Mucosa of stomach (tissue), 1 donor: Measurements from ENCODE around the gene ANO4.

Experiments used
- H3K27me3 ChIP-seq: one replicate; pipeline ENCODE4 v1.7.0; 2013; ENCODE audit warnings: mild to moderate bottlenecking, low read length; ENCODE audit not compliant: control insufficient read depth, insufficient read depth
- H3K36me3 ChIP-seq: one replicate; pipeline ENCODE4 v1.7.0; 2013; ENCODE audit warnings: low read length; ENCODE audit not compliant: control insufficient read depth, insufficient read depth
- H3K4me1 ChIP-seq: one replicate; pipeline ENCODE4 v1.7.0; 2013; ENCODE audit warnings: mild to moderate bottlenecking, low read length; ENCODE audit not compliant: control insufficient read depth, insufficient read depth
- H3K4me3 ChIP-seq: one replicate; pipeline ENCODE4 v1.7.0; 2013; ENCODE audit warnings: low read length
- H3K9ac ChIP-seq: one replicate; pipeline ENCODE4 v1.7.0; 2013; ENCODE audit warnings: mild to moderate bottlenecking, low read length, moderate library complexity
- H3K9me3 ChIP-seq: one replicate; pipeline ENCODE4 v1.7.0; 2013; ENCODE audit warnings: mild to moderate bottlenecking, low read length, moderate library complexity; ENCODE audit not compliant: control insufficient read depth
- donor health status: Pancreatic carcinoma.

ANO4 gene

DNA sequence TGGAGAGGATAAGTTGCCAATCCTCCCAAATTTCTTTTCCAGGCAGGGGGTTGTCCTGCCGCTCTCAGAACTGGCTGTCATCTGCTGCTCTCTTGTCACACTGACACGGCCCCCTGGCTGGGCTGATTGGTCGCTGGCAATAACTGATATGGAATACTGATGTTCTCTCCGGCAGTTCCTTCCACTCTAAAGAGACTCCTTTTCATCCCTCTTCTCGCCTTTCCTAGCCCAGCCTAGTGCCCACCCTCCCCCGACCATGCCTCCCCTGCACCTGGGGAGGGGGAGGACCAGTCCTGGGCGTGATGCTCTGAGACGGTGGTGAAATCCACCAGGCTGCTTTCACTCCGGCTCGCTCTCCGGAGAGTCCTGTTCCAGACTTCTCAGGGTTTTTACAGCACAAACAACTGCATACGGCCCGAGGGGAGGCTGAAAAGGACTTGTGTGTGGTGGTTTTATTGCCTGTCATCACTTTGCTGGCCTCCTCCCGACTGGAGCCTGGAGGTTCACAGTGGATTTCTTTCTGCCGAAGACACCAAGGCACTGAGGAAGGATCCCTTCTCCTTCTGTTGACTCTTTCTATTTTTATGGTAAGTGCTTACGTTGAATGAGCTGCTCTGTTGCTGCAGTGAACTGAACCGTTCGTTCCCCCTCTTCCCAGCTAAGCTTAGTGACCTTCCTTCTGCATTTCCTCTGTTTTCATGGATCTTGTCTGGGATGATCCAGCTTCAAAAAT, at the start of gene ANO4:
Gene ANO4 (plus strand): TSS at position 336 of the 733 bp plus-strand sequence. CDS start 107,010 bp downstream, outside the sequence.
- no peak within 1 kb of the TSS for H3K9ac ChIP-seq
- H3K36me3 ChIP-seq: no peaks in the 10 kb centered on the region
- H3K27me3 ChIP-seq: no peaks in the 10 kb centered on the region
- no peak within 1 kb of the TSS for H3K4me3 ChIP-seq
- H3K4me1 ChIP-seq: no peaks in the 10 kb centered on the region
- no peaks in the 10 kb centered on the region for H3K9me3 ChIP-seq

DNA sequence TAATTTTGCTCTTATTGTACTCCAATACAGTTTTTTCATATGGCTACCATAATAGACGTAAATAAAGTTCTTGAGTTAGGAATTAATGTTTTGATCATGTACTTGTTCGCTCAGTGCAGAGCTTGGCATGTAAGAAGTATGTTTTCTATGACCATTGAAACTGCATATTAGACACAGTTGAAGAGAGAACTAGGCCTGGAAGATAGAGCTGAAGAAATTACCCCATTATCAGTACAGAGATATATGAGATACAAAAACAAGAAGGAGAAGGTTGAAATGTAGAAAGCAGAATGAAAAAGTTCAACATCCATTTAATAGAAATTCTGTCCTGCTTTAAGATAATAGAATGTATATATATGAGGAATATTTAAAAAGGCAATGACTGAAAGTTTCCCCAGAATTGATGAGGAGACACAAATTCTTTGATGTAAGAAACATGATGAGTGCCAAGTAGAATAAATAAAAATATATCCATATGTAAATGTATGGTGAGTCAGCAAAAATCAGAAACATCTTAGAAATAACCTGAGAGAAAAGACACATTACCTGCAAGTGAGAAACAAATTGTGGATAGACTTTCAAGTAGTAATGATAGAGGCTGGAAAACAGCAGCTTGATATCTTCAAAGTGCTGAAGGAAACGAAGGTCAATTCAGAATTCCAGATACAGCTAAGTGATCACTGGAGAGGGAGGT, 49.1 kb upstream of the ANO4 start:
- H3K9me3 ChIP-seq: no peaks in the 10 kb centered on the region
- no peak overlapping the region for H3K4me3 ChIP-seq
- no peaks in the 10 kb centered on the region for H3K36me3 ChIP-seq
- H3K27me3 ChIP-seq: no peaks in the 10 kb centered on the region
- H3K9ac ChIP-seq: no peak overlapping the region
- H3K4me1 ChIP-seq: no peaks in the 10 kb centered on the region

DNA sequence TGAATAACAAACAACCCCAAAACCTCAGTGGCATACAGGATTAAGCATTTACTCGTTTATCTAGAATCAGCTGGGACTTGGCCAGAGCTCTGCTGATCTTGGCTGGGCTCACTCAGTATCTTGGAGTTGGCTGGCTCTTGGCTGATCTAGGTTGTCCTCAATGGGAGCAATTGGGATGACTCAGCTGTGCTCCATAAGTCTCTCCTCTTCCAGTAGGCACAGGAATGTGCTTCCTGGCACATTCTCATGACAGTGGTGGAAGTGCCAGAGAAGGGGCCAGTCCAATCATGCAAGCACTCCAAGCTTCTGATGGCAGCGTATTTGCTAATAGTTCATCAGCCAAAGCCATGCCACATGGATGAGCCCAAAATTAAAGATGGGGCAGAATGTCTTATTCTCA, 41.7 kb upstream of the ANO4 start:
- Histone ChIP-seq H3K36me3 (no peaks in the 10 kb centered on the region), H3K27me3 (no peaks in the 10 kb centered on the region), H3K4me1 (no peaks in the 10 kb centered on the region), H3K9ac (no peak overlapping the region), H3K4me3 (no peak overlapping the region), H3K9me3 (no peaks in the 10 kb centered on the region)

DNA sequence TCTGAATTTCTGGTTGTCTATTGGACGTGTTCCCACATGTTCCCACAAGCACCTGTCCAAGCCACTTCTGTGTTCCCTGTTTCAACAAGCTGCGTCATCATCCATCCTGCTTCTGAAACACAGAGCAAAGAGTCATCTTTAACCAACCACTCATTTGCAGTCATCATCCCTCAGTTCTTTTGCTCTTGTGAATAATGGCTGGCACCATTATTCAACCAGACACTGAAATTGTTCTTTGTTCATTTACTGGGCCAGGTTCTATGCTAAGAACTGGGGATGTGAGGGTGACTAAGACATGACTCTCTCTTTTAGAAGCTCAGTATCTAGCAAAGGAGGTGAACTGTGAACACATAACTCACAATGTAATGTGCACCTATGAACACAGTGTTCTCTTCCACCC, 40.7 kb upstream of the ANO4 start:
- H3K27me3 ChIP-seq: no peaks in the 10 kb centered on the region
- no peaks in the 10 kb centered on the region for H3K9me3 ChIP-seq
- H3K4me3 ChIP-seq: no peak overlapping the region
- no peaks in the 10 kb centered on the region for H3K36me3 ChIP-seq
- no peak overlapping the region for H3K9ac ChIP-seq
- no peaks in the 10 kb centered on the region for H3K4me1 ChIP-seq

DNA sequence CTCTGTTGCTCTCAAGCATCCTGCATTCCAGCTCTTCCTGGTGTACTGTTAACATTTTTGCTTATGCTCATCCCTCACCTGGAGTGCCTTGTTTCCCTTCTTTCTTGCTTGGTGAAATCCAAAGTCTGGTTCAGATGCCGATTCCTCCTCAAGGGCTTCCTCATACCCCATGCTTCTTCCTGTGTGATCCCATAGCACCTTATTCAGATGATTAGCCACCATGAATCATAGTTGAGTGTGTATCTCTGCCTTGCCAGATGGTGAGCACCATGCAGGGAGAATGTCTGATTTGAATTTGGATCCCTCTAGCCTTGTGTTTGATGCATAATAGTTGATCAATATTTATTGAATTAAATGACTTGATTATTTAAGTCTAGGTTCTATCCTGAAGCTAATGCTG, 39.4 kb upstream of the ANO4 start:
- no peak overlapping the region for H3K9ac ChIP-seq
- H3K27me3 ChIP-seq: no peaks in the 10 kb centered on the region
- no peaks in the 10 kb centered on the region for H3K9me3 ChIP-seq
- no peaks in the 10 kb centered on the region for H3K4me1 ChIP-seq
- no peak overlapping the region for H3K4me3 ChIP-seq
- H3K36me3 ChIP-seq: no peaks in the 10 kb centered on the region

DNA sequence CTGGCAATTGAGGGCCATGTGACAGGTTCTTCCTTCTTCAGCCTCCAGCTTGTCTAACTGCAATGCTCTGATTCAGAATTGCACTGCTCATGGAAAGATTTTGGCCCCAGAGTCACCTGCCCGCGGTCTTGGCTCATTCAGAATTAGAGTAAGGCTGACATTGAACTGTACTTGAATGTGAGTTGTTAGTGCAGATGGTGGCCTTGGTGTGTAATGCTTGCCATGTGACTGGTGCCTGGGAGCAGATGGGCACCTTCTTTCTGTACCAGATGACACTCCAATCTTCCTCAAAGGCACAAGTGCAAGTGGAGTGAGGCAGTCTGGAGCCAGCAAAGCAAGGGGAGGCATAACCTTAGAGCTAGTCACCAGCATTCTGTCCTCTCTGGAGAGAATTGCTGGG, 36.5 kb upstream of the ANO4 start:
- no peaks in the 10 kb centered on the region for H3K36me3 ChIP-seq

DNA sequence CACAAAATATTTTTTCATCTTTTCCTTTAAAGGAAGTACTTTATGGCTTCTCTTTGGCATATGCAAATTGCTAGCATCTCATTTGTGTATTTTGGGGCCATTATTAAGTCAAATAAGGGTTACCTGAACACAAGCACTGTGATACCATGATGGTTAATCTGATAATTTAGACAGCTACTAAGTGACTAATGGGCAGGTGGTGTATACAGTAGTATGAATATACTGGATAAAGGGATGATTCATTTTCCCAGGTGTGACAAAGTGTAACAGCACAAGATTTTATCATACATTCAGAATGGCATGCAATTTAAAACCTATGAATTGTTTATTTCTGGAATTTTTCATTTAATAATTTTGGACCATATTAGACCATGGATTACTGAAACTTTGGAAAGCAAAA, 27.2 kb upstream of the ANO4 start:
- no peak overlapping the region for H3K4me3 ChIP-seq
- H3K36me3 ChIP-seq: no peaks in the 10 kb centered on the region
- H3K27me3 ChIP-seq: no peaks in the 10 kb centered on the region
- no peak overlapping the region for H3K9ac ChIP-seq
- no peaks in the 10 kb centered on the region for H3K4me1 ChIP-seq
- H3K9me3 ChIP-seq: no peaks in the 10 kb centered on the region

More for the DNA sequence above, 36.5 kb upstream of the ANO4 start:
- Histone ChIP-seq H3K4me1 (no peaks in the 10 kb centered on the region), H3K4me3 (no peak overlapping the region), H3K9me3 (no peaks in the 10 kb centered on the region), H3K9ac (no peak overlapping the region), H3K27me3 (no peaks in the 10 kb centered on the region)

DNA sequence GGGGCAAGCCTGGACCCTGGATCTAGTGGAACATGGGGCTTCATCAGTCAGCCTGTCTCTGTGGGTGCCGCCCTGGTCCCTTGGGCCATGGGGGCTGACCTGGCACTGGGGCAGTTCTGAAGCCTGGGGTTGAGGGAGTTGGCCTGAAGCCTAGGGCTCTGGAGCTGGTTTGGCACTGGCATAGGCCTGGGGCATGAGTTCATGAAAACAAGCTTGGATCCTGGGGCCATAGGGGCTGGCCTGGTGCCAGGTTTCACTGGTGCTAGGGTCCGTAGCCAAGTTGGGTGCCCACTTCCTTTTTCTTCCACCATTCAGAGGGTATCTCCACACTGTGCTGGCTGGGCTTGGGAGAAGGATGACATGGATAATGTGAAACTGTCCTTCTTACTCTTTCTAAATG, 26.6 kb upstream of the ANO4 start:
- H3K27me3 ChIP-seq: no peaks in the 10 kb centered on the region
- no peaks in the 10 kb centered on the region for H3K36me3 ChIP-seq
- no peak overlapping the region for H3K4me3 ChIP-seq
- no peaks in the 10 kb centered on the region for H3K9me3 ChIP-seq
- no peaks in the 10 kb centered on the region for H3K4me1 ChIP-seq
- H3K9ac ChIP-seq: no peak overlapping the region

DNA sequence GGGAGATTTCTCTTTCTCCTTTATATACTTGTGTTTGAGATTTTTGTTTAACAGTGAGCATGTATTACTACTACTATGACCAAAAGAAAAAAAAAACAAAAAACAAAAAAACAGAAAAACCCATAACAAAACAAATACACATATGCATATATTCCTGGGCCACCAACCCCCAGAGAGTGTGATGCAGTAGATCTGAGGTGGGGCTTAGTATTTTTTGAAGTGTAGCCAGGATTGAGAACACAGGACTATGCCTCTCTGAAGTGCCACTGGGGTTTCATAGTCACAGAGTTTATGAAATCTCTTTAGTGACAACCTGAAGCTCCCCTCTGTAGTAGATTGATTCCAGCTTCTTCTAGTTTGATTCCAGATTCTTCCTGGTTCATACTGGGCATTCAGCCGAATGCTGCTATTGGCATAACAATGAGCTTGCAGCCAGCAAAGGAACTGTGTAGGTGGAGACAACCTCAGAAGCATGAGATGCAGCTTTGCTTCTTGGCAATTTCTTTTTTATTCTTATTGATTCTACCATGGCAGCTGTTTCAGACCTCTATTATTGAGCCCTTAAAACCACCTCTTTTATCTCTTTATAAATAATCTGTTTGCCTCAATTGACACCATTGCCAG, 15.5 kb upstream of the ANO4 start:
- Histone ChIP-seq H3K4me1 (no peaks in the 10 kb centered on the region), H3K9me3 (no peaks in the 10 kb centered on the region), H3K27me3 (no peaks in the 10 kb centered on the region), H3K36me3 (no peaks in the 10 kb centered on the region), H3K9ac (no peak overlapping the region), H3K4me3 (no peak overlapping the region)

DNA sequence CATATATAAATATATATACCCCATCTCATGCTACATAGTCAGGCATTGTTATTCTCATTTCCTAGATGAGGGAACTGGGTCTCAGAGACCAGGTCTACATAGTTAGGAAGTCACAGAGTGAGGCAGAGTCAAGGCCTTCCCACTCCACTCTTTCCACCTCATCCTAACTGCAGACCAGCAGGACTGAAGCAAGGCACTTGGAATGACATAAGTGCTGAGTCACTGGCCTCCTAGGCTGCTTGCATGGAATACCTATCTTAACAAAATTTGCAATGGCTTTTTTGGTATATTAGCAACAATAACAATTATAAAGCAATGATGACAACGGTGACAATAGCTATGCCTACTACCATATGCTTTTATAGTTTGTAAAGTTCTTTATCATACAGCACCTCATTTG, 5.4 kb upstream of the ANO4 start:
- Histone ChIP-seq H3K36me3 (no peaks in the 10 kb centered on the region), H3K27me3 (no peaks in the 10 kb centered on the region), H3K4me1 (no peaks in the 10 kb centered on the region), H3K9me3 (no peaks in the 10 kb centered on the region), H3K9ac (no peak overlapping the region), H3K4me3 (no peak overlapping the region)

DNA sequence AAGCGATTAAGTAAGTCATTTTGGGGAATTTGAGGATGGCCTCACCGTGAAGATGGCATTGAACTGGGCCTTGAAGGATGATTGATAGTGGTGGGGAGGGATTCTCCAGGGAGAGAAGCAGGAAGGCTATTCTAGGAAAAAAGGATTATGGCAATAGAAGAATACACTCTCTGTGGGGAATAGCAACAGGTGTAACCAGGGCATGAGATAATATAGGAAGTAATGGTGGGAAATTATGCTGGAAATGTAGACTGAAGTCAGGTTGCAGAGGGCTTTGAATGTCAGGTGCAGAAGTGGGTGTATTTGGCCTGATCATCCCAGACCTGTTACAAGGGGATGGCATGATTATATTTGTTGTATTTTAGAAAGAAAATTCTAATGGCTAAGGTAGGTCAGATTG, 4.6 kb upstream of the ANO4 start:
- H3K4me3 ChIP-seq: no peak overlapping the region
- no peaks in the 10 kb centered on the region for H3K4me1 ChIP-seq
- no peaks in the 10 kb centered on the region for H3K27me3 ChIP-seq
- no peaks in the 10 kb centered on the region for H3K36me3 ChIP-seq
- H3K9me3 ChIP-seq: no peaks in the 10 kb centered on the region
- H3K9ac ChIP-seq: no peak overlapping the region

DNA sequence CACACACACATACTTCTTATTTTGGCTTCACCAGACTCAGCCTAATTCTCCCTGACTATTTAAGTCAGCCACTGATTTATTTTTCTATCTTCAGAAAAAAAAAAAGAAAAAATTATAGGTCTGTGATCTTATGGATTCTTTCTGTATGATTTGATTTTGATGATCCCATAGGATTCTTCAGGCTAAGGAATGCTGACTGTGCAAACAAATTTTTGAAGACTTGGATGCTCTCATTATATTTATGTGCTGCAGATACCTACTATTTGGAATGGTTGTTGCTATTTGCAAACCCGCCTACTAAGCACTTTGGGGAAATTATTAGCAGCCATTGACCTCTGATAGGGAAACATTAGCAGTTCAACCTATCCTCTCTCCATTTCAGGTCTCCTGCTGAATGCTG, 4.0 kb upstream of the ANO4 start:
- no peaks in the 10 kb centered on the region for H3K27me3 ChIP-seq

More for the DNA sequence above, 4.0 kb upstream of the ANO4 start:
- Histone ChIP-seq H3K4me3 (no peak overlapping the region), H3K9ac (no peak overlapping the region), H3K4me1 (no peaks in the 10 kb centered on the region), H3K36me3 (no peaks in the 10 kb centered on the region), H3K9me3 (no peaks in the 10 kb centered on the region)
